ENCODE results near the gene ZNF174. TPM values are rescaled to one million over a fixed set of nuclear protein-coding genes. Genes with fewer than 3 reads are reported as not detected.

Gene ZNF174
- total RNA-seq = 4.8 and 5.2 TPM in 2 replicates

DNA sequence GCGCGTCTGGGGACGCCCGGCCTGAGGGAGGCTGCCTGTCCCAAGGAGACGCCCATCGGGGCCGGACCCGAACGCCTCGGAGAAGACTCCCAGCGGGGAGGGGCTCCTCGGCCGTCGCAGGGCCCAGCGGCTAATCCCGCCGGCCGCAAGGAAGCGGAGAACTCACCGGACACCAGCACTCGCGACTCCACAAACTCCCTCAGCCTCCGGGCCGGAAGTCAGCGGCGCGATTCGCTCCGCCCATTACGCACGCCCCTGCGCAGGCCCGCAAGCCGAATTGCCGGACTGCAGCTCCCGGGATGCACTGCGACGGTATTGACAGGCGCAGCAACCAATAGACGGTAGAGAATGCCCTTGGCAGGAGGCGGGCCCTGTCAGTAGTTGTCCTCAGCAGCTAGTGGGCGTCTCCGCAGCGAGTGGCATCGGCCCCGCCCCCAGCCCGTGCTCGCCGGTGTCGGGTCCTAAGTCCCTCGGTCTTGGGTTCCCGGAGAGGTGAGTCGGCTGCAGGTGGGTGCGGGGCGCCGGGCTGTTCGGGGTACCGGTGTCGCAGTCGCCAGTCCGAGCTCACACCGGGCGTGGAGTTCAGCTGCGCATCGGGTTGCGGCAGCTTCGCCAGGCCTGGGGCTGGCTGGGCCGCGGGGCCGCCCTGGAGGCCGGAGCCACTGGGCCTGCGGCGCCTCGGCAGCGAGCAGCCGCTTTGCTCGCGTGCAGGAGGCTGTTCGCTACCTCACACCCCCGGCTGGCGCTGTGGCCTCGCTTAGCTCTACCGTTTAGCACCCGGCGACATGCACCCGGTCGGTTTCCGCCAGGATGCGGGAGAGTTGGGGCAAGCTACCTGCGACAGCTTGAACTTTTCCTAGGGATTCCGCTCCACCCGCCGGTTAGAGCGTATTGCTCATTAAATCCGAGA, at the start of gene ZNF174, which contains the start of gene ZSCAN32:
Gene ZNF174 (plus strand): TSS at position 437 of the 910 bp plus-strand sequence. CDS start 790 bp downstream, outside the sequence.
Gene ZSCAN32 (minus strand): TSS at position 226 of the 910 bp plus-strand sequence. CDS start 3,447 bp downstream, outside the sequence.
- DNase-seq (ENCODE audit: low read depth in 2 of 2) = peak; percentile 100

DNA sequence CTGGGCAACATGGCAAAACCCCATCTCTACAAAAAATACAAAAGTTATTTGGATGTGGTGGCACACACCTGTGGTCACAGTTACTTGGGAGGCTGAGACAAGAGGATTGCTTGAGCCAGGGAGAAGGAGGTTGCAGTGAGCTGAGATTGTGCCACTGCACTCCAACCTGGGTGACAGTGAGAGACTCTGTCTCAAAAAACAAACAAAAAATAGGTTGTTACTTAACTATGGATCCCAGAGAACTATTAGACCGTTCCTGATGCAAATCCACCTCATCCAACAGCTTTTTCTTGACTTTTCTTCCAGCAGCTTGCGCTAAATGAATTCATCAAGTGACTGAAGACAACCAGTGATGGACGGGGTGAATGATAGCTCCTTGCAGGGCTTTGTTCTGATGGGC, 45.4 kb upstream of the ZNF174 start, which contains the start of gene OR2C1:
Gene OR2C1 (plus strand): TSS at position 301 of the 400 bp plus-strand sequence. CDS start 52 bp downstream, at position 353.
- DNase-seq (ENCODE audit: low read depth in 2 of 2) = no peak

DNA sequence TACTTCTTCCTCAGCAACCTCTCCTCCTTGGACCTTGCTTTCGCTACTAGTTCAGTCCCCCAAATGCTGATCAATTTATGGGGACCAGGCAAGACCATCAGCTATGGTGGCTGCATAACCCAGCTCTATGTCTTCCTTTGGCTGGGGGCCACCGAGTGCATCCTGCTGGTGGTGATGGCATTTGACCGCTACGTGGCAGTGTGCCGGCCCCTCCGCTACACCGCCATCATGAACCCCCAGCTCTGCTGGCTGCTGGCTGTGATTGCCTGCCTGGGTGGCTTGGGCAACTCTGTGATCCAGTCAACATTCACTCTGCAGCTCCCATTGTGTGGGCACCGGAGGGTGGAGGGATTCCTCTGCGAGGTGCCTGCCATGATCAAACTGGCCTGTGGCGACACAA, 44.9 kb upstream of the ZNF174 start:
- no peak for DNase-seq (ENCODE audit: low read depth in 2 of 2)

DNA sequence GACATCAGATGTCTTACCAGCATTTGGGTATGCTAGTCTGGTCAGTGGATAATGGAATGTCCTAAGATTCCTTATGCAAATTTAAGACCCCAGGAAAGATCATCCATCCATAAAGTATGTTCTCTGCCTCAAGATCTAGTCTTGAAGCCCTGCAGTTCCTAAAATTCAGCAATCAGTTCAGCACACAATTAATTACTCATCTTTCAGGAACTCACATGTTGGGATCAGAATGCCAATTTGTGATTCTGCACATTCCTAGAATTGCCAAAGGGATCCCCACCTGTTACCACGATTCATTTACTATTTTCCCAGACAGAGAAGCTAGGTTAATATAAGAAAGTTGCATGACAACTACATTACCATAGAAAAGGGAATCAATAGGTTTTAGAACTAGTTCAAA, 42.1 kb upstream of the ZNF174 start:
- DNase-seq (ENCODE audit: low read depth in 2 of 2) = no peak

DNA sequence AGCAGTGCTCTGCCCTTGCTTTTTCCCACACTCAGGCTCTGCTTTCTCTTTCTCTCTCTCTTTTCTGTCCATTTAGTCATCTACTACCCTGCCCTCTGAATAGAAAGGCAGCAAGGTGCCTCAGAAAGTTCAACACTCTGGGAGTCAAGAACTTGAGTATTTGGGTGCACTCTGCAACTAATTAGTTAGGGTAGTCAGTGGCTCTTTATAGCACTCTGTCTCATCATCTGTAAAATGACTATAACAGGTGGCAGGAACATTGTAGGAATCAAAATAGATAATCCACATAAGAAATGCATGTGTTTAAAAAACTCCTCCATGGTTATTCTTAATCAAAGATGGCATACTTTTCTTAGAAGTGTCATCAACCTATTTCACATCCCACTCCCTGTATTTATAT, 38.1 kb upstream of the ZNF174 start:
- no peak for DNase-seq (ENCODE audit: low read depth in 2 of 2)

DNA sequence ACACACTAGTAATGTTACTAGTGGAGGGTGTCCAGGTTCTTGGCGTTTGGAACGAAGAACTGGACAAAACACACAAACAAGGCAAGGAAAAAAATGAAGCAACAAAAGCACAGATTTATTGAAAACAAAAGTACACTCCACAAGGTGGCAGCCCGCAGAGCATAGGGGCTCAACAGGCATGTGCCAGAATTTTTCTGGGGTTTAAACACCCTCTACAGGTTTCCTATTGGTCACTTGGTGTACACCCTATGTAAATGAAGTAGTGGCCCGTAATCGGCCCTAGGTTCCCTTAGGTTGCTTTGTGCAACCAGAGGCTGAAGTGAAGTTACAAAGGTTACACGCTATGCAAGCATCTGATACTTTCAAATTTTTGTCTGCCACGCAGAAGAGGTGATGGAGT, 37.2 kb upstream of the ZNF174 start:
- peak; percentile 2 to 17 for DNase-seq (ENCODE audit: low read depth in 2 of 2)

DNA sequence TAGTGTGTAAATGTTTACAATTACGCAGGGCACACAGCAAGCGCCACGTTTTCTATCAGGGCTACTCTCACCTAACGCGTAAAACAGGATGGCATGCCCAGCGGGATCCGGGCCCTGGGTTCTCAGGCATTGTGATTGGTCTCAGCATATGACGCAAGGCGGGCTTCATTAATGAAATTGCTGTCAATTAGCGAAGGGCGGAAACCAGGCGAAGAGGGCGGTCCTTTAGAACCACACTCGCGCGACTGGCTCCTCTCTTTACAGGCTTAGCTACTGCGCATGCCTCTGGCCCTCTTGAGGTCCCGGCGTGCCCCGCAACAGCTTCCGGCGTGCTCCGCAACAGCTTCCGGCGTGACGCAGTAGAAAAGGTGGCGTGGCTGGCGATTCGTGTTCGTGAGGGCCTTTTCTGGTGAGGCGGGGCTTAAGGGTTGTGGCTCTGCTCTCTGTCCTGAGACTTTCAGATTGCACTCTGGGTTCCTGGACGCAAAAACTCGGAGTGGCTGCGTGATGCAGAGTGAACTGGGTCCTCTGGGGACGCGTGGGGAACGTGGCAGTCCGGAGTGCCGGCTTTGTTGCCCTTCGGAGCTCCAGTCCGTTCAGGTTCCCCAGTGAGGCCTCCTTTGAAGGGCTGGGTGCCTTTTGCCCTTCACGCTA, 36.1 kb upstream of the ZNF174 start:
- peak; percentile 92 to 94 for DNase-seq (ENCODE audit: low read depth in 2 of 2)

DNA sequence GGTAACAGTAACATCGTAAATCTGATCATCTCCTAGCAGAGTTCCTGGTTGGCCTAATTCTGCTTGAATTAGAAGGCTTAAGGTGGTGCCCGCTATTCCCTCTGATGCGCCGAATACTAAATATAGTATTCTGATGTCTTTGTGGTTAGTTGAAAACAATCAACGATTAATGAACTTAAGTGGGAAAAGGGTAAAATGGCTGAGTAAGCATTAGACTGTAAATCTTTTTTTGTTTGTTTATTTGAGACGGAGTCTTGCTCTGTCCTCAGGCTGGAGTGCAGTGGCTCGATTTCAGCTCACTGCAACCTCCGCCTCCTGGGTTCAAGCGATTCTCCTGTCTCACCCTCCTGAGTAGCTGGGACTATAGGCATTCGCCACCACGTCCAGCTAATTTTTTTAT, 31.9 kb upstream of the ZNF174 start:
- DNase-seq (ENCODE audit: low read depth in 2 of 2) = no peak

DNA sequence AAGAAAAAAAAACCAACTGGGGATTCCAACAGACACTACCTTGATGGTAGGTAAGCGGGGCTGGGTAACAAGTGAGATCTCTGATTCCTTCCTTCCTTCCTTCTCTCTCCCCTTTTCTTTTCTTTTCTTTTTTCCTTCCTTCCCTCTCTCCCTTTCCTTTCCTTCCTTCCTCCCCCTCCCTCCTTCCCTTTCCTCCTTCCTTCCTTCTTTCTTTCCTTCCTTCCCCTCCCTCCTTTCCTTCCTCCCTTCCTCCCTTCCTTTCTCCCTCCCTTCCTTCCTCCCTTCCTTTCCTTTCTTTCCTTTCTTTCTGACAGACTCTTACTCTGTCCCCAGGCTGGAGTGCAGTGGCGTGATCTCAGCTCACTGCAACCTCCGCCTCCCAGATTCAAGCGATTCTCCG, 25.3 kb upstream of the ZNF174 start:
- DNase-seq (ENCODE audit: low read depth in 2 of 2) = no peak

DNA sequence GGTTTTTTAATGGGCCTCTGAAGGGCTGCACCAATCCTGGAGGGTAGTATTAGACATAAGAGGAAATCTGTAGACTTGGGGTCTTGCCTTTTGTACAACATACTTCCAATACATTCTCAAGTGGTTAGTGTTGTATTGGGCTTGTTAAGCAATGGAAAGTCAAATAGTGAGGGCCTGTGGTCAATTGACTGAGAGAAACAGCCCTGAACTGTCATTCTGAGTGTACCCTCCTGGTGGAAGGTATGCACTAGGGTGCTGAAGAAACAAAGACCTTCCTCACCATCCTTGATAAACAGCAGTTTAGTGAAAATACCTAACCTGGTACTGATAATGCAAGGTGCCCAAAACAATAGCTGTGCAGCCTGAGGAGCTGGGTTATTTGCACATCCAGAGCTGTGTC, 23.1 kb upstream of the ZNF174 start:
- DNase-seq (ENCODE audit: low read depth in 2 of 2) = no peak

DNA sequence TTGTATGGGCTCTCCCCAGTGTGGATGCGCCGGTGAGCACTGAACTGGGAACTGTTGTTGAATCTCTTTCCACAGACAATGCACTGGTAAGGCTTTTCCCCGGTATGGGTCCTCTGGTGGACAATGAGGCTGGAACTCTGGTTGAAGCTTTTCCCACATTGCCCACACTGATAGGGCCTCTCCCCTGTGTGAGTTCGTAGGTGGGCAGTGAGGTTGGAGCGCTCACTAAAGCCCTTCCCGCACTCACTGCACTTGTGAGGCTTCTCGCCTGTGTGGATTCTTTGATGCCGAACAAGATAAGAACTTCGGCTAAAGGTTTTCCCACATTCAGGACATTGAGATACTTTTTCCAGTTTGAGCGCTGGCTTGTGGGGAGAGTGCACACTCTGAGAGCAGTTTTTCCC, 18.0 kb upstream of the ZNF174 start:
- DNase-seq (ENCODE audit: low read depth in 2 of 2) = no peak

DNA sequence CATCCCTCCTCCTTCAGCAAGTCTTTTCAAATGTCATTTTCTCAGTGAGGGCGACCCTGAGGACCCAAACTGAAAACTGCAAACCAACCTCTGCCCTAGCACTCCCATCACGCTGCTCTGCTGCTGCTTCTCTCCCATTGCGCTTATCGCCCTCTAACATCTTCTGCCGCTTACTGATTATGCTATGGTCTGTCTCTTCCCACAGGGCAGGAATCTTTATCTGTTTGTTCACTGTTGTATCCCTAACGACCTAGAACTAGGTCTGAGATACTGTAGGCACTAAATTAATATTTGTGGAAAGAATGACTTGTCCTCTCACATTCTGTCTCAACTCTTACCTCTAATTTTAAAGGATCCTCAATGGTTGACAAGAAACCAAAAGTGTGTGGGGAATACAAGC, 12.7 kb upstream of the ZNF174 start:
- no peak for DNase-seq (ENCODE audit: low read depth in 2 of 2)

DNA sequence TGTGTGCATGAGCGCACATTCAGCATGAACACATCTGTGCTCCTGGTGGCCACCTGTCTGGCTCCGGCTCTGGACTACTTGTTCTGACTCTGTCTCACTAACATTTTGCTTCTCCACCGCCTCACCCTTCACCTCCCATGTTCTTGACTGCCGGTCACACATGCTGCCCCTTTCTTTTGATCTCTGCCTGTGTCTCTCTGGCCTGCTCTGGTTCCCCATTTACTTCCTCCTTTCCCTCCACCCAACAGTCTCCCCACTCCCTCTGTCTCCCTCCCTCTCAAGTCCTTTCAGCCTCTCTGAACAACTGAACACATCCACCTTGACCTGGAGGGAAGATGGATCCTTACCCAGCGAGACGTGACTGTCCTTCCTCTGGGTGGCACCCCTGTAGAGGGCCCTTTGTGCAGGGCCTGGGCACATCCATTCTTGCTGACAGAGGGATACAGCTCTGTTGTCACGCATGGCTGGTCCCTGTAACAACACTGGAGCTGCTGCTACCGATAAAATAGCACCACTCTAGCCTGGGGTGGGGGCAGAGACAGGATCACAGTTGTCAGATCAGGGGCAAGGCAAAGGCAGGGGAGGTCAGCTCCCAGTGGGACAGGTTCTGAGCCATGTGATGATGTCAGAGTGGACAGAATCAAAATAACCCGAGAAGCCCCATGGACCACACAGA, 11.2 kb upstream of the ZNF174 start:
- no peak for DNase-seq (ENCODE audit: low read depth in 2 of 2)

DNA sequence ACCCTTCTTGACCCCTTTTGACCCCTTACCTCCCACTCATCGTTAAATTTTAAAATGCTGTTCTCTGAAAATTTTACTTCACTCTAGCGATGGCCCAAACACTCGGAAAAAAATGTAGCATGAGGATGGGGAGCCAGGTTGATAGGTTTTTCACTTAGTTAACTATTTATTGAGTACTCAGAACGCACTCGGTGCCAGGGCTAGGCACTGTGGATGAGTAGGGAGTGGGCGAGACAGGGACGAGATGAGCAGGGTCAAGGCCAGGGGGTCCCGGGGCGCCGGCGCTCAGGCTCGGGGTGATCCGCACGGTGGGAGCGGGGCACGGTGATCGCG, 603 bp upstream of the ZNF174 start:
- no peak for DNase-seq (ENCODE audit: low read depth in 2 of 2)

DNA sequence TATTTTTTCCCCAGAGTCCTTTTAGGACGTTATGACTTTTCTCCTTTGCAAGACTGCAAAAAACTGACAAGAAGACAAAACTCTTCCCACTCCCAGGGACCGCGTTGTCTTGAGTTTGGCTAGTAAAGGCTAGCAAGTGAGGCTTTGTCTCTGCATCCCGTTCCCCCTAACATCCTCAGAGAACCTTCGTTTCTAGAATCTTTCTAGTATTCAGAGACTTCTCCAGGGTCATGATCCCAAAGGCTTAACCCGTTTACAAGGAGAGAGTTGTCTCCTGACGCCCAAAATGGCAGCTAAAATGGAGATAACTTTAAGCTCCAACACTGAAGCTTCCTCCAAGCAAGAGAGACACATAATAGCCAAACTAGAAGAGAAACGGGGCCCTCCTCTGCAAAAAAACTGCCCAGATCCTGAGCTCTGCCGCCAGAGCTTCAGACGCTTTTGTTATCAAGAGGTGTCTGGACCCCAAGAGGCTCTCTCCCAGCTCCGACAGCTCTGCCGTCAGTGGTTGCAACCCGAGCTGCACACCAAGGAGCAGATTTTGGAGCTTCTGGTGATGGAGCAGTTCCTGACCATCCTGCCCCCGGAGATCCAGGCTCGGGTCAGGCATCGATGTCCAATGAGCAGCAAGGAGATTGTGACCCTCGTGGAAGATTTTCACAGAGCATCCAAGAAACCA, 843 bp downstream of the ZNF174 start:
- DNase-seq (ENCODE audit: low read depth in 2 of 2) = peak in 1 of 2 donors; percentile 26

DNA sequence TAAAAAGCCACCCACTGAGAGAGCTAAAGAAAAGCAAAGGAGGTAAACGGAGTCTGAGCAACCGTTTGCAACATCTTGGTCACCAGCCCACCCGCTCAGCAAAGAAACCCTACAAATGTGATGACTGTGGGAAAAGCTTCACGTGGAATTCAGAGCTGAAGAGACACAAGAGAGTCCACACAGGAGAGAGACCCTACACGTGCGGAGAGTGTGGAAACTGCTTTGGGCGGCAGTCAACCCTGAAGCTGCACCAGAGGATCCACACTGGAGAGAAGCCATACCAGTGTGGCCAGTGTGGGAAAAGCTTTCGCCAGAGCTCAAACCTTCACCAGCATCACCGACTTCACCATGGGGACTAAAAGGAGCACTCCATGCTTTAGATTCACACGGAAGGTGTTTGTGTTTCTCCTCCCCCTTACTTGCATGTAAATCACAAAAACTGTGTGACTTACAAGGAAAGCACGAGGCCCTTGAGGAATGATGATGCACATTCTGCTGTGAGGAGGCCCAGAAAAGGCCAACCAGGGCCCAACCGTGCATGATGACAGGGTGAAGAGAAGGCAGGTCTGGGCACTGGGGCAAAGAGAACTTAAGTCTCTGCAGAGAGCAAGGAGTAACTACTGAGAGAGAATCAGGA, 7.7 kb downstream of the ZNF174 start:
- no peak for DNase-seq (ENCODE audit: low read depth in 2 of 2)

DNA sequence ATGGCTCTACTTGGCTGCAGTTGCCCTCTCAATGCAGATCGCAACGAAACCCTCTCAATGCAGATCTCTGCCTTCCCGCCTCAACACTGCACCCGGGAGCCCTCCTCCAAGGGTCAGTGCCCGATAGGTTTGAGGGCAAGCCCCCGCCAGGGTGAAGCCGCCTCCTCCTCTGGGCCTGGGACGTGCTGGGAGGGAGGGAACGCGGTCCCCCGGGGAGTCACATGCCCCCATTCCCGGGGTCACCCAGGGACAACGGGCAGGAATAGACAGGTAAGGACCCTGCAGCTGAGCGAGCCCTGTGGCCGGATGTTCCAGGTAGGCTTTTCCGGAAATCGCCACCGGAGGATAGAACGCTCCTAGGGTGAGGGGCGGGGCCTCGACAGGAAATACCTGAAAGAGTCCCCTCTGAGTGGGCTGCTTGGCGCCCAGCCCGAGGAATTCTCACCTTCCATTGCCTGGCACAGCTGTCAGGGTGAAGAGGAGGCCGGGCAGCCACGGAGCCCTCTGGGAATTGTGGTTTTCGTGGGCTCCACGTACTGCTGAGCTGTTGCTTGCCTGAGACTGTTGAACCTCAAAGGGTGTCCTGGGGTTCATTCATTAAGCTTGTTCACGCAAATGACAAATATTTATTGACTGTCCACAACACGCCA, 12.8 kb downstream of the ZNF174 start:
- DNase-seq (ENCODE audit: low read depth in 2 of 2) = no peak

DNA sequence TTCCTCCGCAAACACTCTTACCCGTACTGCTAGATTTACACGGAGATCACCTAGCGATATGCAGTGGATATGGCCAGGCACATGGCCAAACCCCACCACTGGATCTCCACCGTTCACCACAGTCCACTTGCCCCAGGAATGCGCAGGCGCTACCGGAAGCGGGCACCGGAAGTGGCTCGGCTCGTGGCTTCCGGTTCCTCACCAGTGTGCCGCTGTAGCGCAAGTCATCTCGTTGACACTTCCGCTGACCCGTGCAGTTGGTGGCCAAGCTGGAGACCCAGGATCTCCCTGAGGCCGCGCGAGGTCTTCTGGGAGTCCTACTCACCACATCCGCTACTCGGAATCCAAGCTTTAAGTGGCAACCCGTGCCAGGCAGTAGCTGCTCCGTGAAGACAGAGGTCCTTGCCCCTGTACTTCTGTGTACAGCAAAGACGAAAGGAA, 30.8 kb downstream of the ZNF174 start:
- peak in 1 of 2 donors; percentile 24 for DNase-seq (ENCODE audit: low read depth in 2 of 2)

DNA sequence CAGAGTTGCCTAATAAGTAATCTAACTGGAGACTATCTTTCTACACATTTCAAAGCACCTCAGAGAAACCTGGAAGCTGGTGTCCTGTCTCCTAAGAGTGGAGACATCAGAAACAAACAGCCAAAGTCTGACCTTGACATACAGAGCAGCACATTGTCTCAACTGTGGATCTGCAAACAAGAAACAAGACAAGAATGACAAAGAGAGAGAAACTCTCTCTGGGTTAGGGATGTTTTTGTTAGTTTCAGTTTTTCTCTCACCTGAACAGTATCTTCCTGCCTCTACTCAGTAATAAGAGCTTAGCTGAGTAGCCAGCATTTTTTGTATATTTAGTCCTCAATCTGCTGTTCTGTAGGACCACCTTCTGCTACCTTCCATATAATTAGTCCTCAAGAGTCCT, 33.4 kb downstream of the ZNF174 start:
- DNase-seq (ENCODE audit: low read depth in 2 of 2) = no peak

DNA sequence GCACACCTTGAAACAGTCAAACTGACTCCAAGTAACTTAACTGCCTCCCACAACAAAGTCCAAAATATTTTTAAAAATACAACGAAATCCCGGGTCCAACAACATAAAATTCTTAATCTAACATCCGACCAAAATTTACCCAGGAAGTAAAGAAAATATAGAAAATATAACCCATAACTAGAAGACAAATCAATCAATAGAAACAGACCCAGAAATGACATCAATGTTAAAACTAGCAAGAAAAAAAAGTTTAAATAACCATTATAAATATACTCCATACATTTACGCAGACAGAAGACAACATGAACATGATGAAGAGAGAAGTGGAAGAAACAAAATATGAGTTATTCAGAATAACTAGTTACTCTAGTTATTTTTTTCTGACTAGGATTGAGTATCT, 38.6 kb downstream of the ZNF174 start:
- no peak for DNase-seq (ENCODE audit: low read depth in 2 of 2)

Measured in lung microvascular endothelial cell (primary cell).